Activated CD4-positive, alpha-beta T cell treated with anti-CD3 and anti-CD28 coated beads, Interleukin-2, amount 50 U/mL, for 48 hours (primary cell): ENCODE measurements around the gene TPO.
A peak's percentile ranks its signal among the peaks of the same experiment; 100 is the strongest.
"Not testable (repeated sequence)": the region's sequence is repeated elsewhere in the genome, so short reads cannot be mapped to it uniquely, and the experiment has no call there.

Experiments
- DNase-seq, 2 experiments: peaks; one replicate each; pipeline ENCODE4 v3.0.0-alpha.2; 2020

The TPO gene

GRCh38 chr2:1505031-1505441 lies 91.8 kb downstream of the TPO start:
- DNase-seq: no peak

- no peak for DNase-seq
Measured at GRCh38 chr2:1509271-1510065, 96.2 kb downstream of the TPO start.

- no peak for DNase-seq
Measured at GRCh38 chr2:1510176-1510575, 96.9 kb downstream of the TPO start.

DNA sequence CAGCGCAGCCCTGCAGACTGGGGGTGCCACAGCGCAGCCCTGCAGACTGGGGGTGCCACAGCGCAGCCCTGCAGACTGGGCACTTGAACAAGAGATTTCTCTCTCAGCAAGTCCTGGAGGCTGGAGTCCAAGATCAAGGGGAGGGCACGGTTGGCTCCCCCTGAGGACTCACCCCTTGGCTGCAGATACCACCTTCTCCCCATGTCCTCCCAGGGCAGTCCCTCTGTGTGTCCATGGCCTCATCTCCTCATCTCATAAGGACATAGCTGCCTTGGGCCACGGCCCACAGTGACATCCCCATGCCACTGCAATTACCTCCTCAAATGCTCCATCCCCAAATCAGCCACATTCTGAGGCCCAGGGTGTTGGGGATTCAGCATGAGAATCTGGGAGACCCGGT lies 98.2 kb downstream of the TPO start:
- DNase-seq: no peak

DNA sequence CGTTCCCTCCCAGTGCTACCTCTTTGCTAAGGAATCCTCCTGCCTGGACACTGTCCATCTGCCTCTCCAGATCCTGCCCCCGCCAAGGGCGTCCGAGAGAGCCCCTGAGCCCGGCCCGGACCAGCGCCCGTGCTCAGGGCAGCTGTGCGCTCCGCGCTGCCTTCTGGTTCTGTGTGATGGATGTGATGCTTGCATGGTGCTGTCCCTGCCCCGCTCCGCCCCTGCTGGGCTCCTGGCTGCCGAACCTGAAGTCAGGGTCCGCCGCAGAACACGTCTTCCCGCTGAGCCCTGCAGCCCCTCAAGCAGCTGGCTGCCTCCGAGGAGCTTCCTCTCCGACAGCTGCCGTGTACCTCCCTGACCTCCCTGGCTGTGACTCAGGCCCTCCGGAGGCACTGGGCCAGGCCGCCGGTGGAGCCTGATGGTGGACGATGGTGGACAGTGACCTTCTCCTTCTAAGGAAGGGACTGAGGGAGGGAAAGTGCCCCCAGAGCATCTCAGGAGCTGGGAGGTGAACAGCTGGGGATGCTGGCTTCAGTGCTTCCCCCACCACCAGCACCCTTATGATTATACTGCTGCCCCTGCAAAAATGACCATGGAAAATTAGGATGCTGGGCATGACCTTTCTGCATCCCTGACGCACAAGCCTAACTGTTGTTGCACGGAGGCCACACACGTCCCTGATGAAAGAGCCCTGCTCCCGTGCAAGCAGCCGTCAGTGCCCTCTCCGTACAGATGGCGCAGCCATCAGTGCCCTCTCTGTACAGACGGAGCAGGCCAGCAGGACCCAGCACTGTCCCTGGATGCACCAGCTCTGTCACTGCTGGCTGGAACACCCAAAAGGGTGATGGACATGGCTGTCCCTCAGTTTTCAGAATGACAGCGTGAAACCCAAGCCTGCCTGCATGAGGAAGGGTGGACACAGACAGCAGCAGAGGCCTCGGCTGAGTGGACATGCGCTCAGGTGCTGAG lies 99.3 kb downstream of the TPO start:
- no peak for DNase-seq

- DNase-seq: no peak
Measured at GRCh38 chr2:1514391-1515072, 101.3 kb downstream of the TPO start.

DNA sequence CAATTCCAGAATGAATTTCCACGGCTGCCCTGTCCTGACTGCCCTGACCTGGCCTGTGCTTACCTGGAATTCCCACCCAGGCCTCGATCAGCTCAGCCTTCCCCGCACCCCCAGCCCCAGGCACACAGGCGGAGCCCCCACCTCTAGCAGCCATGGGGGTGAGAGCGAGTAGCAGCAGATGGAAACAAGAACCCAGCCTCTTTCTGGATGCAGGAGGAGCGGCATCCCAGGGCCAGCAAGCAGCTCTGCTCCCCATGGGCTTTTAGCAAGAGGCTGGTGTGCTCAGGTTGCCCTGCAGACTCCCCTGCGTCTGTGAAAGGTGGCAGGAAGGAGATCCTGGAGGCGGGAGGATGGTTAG lies 101.8 kb downstream of the TPO start:
- no peak for DNase-seq

- no peak for DNase-seq
Measured at GRCh38 chr2:1515986-1516797, 102.9 kb downstream of the TPO start.

DNA sequence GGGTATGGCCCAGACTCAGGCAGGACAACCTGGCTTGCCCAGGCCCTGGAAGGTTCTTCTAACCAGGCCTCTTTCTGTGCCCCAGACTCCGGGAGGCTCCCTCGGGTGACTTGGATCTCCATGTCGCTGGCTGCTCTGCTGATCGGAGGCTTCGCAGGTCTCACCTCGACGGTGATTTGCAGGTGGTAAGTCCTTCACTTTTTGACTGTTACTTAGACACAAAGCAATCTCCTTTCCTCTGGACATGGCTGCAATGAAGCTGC lies 103.5 kb downstream of the TPO start:
- DNase-seq: no peak

GRCh38 chr2:1517291-1517690 lies 104.0 kb downstream of the TPO start:
- not testable (repeated sequence) for DNase-seq

DNA sequence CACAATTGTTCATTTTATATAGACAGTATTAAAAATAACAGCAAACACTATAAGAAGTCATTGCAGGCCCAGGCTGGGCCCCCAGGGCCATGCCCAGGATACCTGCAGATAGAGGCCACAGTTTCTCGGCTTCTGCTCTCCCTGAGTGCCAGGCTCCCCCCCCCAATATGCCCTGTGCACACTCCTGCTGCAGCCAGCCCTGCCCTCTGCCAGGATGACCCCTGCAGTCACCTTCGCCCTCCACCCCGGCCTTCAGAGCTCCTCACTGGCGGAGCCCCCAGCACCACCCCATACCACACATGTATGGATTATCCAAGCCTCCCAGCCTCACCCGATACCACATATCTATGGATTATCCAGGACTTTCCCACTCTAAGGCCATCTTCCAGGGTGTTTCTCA lies 104.5 kb downstream of the TPO start:
- DNase-seq: no peak

- DNase-seq: no peak
Measured at GRCh38 chr2:1518331-1518803, 105.1 kb downstream of the TPO start.

DNA sequence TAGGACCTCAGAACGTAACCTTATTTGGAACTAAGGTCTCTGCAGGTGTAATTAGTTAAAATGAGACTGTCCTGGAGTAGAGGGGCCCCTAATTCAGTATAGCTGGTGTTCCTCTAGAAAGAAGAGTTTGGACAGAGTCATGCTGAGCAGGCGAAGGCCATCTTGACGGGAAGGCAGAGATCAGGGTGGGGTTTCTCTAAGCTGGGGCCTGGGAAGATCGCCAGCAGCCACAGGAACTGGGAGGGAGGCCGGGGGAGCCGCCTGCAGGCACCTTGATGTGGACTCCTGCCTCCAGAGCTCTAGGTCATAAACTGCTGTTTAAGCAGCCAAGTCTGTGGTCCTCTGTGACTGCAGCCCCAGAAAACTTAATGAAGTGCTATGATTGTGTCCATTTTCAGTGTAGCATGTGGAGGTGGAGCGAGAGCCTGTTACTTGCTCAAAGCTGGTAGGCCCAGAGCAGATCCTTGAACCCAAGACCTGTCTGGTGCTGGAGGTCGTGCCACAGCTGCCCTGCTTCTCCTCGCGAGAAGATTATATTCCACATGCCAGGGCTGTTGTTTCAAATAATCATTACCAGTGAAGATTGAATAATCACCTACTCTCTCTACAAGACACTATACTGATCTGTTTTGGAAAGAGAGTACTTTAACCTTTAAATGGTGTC lies 105.7 kb downstream of the TPO start:
- DNase-seq: no peak

DNA sequence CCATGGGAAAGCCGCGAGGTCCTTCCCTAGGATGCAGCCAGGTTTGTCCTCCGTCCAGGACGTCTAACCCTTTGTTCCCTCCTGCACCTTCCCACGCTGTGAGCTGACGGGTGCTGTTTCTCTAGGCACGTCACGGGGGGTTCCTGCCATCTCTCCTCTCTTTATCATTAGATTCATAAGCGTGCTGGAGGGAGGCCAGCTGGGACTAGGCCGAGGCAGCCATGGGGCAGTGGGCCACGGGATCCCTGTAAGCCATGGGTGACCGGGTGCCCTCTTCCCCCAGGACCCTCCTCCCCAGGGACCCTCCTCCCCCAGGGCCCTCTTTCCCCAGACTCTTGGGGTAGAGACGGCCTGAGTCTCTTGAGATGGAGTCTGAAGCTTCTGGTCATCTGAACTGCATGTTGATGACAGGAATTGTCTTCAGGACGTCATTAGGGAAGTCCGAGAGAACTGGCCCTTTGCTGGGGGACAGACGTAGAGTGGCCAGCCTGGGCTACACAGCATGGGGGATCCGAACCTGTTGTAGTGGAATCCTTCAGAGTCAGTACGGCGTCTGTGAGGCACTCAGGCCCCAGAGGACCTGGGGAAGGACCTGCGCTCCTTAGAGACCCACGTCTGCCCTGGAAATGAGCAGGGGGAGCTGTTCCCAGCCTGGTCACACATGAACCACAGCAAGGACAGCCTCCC lies 108.1 kb downstream of the TPO start:
- DNase-seq: no peak

DNA sequence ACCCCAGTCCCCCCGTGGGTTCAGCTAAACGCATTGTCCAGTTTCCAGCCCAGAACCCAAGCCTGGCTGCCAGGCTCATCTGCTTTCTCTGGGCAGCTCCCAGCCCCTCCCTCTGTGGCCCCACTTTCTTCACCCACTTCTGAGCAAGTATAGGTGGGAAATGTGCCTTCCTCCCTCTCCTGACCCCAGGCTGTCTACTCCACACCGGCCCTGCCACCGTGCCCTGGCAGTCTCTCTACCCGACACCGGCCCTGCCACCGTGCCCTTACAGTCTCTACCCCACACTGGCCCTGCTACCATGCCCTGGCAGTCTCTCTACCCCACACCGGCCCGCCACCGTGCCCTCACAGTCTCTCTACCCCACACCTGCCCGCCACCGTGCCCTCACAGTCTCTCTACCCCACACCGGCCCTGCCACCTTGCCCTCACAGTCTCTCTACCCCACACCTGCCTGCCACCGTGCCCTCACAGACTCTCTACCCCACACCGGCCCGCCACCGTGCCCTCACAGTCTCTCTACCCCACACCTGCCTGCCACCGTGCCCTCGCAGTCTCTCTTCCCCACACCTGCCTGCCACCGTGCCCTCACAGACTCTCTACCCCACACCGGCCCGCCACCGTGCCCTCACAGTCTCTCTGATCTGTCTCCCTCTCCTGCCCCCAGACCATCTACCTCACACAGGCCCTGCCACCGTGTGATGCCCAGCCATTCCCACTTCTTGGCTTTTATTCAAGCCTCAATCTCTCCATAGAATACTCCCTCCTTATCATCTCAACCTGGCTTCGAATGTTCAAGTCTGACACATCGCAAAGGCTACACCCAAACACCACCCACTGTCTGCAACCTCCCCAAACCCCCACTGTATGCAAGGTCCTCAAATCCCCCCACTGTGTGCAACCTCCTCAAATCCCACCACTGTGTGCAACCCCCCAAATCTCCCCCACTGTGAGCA lies 108.9 kb downstream of the TPO start:
- no peak for DNase-seq

GRCh38 chr2:1527153-1527992 lies 114.1 kb downstream of the TPO start:
- DNase-seq: no peak

- no peak for DNase-seq
Measured at GRCh38 chr2:1528273-1529064, 115.2 kb downstream of the TPO start.

DNA sequence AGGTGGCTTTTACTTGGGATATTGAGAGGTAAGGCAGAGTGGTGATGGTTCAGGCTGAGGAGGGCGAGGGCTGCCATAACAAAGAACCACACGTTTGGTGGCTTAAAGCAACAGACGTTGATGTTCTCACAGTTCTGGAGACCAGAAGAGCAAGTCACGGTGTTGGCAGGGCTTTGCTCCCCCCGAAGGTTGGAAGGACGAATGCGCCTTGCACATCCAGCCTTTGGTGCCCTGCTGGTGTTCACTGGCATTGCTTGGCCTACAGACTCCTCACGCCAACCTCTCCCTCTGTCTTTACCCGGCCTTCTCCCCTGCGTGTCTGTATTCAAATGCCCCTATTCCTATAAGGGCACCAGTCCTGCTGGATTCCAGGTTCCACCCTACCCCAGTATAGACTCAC lies 125.4 kb downstream of the TPO start:
- DNase-seq: peak in 1 of 2 experiments; percentile 11
